ENCODE data around the gene DPEP2.

DNA sequence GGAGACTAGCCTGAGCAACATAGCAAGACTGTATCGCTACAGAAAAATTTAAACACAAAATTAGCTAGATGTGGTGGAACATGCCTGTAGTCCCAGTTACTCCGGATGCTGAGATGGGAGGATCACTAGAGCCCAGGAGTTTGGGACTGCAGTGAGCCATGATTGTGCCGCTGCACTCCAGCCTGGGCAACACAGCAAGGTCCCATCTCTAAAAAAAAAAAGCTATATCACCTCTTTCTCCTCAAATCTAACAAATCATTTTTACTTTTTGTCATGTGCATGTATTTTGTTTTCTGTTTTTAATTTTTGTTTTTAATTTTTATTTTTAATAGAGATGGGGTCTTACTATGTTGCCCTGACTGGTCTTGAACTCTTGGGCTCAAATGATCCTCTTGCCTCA, 29.7 kb upstream of the DPEP2 start:
- TF ChIP-seq CTCF (IDR thresholded peaks at IDR 0.05; ENCODE audit: borderline replicate concordance, extremely low read depth, low read length, poor library complexity, severe bottlenecking): no peak
- no peak for TF ChIP-seq EZH2 (IDR thresholded peaks at IDR 0.05; ENCODE audit: borderline replicate concordance, low read depth, low read length, severe bottlenecking)

Measured in DND-41 (cell line).